Activated CD4-positive, alpha-beta T cell treated with anti-CD3 and anti-CD28 coated beads, Interleukin-2, amount 50 U/mL, for 16 hours (primary cell): ENCODE results near the gene NRP2.

Source experiments
- DNase-seq: peaks from one replicate; pipeline ENCODE4 v3.0.0-alpha.2; 2020

Gene NRP2

DNA sequence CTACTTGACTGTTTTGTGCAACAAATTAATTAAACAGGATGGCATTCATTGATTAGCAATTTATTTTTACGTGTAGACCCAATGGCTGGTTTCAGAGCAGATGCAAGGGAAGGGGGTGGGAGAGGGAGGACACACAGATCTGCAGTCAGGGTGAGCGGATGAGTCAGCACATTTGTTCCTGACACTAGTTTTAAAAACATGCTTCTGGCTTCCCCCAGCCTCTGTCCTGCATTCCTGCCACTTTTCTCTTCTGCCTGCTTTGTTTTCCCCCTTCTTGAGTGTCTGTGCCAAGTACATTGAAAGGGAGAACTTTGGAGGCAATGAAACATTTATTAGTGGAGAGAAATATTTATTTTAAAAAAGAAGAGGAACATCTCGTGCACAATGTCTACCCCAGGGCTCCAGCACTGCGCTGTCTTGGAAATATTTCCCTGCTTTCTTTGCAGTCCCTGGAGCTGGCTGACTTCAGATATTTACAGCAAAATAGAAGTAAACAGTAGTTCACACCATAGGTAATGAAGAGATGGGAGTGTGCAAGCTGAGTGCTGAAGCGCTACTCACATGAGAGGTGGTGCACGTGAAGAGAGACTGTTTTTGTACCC, 52.2 kb downstream of the NRP2 start:
- DNase-seq, result no peak

DNA sequence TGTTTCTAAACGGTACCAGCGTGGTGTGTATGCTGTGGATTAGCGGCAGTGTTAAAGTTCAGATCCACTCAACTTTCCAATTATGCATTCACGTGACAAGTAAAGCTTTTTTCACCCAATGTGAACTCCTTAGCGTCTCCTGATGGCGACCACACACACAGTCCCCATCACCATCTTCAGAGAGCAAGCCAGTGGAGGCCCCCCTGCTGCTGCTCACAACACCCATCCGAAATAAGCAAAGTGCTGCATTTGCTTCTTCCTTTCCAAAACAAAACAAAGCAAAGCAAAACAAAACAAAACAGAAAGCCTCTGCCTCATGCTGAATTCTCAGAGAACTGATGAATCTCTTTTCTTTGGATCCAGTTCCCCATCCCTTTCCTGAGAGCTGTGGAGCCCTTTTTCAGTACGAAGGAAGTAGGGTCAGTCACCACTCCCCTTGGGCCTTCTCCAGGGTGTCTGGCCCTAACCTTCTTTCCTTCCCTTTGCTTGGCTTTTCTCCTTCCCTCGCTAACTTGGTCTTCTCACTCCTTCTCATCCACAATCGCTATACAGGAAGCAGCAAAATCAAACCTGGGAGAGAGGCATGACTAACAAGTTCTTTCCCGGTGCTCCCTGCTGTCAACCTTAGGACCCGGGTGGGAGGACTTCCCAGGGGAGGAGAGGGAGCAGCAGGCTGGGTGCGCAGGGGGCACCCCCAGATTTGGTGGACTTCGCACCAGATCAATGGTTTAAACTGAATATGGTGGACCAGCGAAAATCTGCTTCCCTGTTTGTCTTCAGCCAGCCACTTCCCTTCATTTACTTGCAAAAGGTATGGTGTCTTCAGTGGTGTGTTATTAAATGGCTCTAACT, 56.0 kb downstream of the NRP2 start:
- DNase-seq, result no peak

DNA sequence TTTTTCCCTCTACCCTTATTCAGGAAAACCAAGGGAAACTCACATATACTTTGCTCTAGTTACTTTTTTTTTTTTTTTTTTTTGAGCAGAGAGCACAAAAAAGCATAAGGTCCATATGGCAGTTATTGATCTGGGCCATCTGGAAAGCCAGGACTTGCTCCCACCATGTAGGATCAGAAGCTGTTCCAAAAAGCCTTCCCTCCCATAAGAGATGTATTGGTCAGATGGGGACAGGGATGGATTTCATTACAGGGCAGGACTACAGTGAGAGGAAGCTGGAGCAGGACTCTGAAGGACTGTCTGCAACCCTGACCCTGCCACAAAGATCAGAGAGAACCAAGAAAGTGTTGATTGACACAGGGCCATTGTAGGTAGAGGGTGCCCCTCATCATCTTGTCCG, 57.3 kb downstream of the NRP2 start:
- no peak for DNase-seq

DNA sequence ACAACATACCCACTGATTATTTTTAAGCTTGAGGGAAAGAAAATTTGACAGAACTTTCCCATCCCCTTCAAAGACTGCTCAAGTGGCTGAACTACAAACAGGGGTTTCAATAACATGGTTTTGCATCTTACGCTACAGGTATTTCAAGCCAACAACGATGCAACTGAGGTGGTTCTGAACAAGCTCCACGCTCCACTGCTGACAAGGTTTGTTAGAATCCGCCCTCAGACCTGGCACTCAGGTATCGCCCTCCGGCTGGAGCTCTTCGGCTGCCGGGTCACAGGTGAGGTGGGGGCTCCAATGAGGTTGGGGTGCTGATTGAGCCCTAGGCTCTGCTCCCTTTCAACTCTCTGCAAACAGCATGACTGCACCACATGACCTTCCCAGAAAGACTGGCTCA, 58.1 kb downstream of the NRP2 start:
- DNase-seq, result no peak

DNA sequence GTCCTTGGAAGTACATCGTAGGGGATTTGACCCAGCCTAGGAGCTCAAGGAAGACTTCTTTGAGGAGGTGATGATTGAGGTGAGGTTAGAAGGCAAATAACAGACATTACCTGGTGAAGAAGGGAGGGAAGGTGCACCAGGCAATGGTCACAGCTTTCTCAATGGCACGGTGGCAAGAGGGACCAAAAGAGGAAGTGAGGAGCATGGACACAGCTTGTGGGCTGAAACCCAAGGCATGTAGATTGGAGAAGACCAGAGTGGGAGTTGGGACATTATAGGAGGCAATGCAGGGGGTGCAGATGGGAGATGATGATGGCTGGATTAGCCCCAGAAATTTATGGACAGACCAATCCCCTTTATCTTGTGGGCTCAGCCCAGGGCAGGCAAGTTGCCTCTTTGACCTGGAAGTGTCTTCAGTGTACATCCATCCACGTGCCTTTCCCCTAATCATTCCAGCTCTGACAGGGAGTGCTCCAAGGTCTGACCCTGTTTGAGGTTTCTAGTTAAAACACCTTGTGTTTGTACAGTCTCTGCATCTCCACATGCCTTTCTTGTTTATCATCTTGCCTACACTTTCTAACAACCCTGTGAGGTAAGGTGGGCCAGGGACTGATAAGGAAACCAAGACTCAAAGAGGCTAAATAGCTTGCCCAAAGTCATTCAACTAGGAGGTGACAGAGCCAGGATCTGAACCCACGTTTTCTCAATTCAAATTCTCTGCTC, 59.1 kb downstream of the NRP2 start:
- DNase-seq, result no peak

DNA sequence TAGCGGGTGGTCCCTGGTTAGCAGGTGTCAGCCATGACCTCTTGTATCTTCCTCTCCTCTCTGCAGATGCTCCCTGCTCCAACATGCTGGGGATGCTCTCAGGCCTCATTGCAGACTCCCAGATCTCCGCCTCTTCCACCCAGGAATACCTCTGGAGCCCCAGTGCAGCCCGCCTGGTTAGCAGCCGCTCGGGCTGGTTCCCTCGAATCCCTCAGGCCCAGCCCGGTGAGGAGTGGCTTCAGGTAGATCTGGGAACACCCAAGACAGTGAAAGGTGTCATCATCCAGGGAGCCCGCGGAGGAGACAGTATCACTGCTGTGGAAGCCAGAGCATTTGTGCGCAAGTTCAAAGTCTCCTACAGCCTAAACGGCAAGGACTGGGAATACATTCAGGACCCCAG, 60.8 kb downstream of the NRP2 start:
- no peak for DNase-seq

DNA sequence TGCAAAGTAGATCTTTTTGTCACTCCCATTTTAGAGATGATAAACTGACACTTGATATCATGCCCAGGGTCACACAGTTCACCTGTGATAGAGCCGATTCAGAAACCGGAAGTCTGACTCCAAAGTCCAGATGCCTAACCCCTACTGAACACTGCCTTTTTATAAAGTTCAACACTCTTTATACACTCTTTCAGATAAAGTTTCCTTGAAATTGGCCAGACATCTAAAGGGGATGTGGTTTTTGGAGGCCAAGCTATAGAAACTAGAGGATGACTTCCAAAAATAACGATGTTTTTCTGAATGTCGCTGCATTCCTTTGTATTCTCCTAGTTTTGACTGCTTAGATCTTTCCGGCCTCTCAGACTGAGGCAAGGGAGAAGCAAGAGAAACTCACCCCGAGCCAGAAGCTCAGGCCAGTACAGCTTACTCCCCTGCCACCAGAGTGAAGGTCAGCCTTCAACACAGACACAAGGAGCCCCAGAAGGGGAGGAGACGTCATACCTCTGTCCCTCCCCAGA, 61.8 kb downstream of the NRP2 start:
- no peak for DNase-seq

DNA sequence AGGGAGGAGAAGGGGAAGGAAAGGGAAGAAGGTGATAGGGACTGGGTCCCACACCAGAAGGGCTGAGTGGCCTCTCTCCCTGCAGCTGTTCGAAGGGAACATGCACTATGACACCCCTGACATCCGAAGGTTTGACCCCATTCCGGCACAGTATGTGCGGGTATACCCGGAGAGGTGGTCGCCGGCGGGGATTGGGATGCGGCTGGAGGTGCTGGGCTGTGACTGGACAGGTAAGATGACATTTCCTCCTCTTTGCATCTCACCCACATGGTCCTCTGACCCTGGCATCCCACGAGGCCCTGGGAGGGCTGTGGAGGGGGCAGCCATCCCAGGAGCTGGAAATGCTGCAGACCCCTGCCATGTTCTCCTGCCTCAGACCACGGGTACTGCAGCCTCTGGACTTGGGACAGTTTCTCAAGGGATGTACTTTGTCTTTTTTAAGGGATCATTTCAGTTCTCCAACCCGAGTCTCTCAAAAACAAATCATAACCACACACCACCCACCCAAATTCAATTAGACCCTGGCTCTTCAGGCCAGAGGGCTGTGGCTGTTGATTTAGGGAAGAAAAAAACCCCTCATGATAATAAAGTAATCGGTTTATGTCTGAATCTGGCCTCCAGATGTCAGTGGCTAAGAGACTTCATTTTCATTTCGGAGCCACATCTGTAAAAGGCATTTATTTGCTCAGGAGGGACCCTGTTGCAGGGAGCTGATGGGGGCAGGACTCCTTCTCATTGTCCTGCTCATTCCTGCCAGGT, 63.5 kb downstream of the NRP2 start:
- no peak for DNase-seq

DNA sequence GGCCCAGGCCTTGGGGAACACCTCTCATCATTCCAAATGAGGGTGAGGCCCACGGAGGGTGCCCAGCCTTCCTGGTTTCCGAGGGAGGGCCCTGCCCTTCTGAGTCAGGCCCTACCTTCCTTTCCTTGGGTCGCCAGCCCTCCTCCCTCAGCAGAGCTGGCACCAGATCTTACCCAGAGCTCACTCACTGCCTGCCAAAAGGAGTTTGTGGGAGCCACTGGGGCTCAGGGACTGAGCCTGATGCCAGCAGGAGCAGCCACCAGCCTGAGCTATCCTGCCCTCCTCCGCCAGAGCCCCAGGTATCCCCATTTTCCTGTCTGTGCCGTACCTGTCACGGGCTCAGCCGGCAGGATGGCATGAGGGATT, 64.1 kb downstream of the NRP2 start:
- no peak for DNase-seq

DNA sequence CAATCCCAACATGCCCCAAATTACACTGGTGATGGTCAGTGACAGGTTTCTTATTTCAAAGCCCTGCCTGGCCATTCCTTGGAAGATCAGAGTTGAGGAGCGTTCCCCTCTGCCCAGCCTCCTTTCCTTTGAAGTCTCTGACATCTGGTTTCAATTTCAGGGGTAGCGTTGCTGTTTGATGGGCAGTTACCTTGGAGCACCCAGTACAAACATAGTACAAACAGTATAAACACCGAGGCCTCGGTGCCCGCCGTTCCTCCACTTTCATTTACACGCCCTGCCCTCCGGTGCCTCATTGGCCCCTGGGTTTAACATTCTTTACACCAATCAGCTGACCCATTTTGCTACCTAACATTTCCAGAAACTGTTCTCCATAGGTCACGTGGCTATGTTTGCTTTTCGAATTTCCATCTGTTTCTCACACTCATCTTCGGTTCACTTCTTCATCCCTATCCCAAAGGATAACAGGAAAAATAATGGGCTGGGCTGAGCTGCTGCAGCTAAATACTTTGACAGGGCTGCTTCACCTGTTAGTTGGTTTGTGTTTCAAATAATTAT, 65.6 kb downstream of the NRP2 start:
- DNase-seq, result no peak

DNA sequence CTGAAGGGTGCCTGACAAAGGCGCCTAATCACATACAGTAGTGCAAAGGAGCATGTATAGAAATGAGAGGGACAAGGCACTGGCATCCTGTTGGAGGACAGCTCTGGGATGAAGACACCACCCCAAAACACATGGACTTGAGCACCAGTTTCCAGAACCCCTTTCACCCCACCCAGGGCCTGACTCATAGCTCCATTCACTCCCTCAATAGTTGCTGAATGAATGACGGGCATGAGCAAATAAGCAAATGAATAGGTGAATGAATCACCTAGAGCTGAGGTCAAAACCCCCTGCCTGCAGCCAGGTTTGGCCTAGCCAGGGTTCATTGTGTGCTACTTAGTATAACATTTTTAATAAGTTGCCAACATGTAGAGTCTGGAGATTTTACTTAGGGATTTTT, 66.3 kb downstream of the NRP2 start:
- DNase-seq, result no peak

DNA sequence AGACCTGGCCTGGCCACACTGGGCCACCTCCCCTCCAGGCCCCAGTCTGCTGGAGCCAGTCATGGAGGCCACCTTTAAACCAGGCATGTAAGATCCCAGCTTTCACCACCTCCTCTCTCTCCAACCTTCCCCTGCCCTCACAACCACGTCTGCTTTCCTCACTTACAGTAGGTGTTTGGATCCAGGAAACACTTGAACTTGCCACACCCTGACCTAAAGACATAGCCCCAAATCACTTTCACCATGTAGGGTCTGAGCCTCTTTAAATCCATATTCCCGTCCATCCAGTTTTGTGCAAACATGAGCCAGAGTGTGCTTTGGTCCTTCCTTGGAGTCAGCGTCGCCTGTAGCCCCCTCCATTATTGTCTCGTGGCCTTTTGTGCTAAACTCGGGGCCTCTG, 66.8 kb downstream of the NRP2 start:
- no peak for DNase-seq

DNA sequence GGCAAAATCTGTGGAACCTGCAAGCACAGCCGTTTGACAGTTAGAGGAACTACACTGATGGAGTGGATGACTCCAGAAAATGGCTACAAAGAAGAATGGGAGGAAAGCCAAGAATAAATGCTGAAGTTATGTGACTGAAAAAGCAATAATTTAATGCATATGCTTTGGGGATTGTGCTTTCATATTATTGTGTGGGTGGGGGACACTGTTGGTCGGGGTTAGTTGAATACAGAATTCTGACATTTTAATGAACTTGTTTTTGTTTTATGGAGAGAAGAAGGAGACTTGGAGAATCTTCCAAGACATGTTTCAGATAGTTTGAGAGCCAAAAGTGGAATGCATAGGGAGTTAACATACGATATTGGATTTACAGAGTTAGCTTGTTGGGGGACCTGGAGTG, 68.5 kb downstream of the NRP2 start:
- no peak for DNase-seq

DNA sequence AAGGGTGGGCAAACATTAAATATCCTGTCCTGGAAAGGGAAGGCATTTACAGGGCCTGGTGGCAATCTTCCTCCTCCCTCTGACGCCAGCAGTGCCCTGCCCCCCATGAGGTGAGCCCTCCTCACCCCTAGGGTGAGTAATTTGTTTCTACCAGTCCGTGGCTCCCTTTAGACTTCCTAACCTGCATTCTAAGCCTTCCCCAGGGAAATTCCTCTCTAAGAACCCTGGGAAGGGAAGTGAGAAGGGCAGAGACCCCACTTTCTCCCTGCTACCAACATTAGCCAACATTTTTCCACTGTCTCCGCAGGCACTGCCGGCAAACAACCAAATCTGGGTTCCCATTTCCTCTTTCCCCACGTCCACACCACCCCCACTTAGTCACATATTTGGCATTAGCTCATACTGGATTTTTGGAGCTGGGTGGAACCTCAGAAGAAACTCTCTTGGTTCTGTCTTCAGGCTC, 69.3 kb downstream of the NRP2 start:
- DNase-seq, result no peak

DNA sequence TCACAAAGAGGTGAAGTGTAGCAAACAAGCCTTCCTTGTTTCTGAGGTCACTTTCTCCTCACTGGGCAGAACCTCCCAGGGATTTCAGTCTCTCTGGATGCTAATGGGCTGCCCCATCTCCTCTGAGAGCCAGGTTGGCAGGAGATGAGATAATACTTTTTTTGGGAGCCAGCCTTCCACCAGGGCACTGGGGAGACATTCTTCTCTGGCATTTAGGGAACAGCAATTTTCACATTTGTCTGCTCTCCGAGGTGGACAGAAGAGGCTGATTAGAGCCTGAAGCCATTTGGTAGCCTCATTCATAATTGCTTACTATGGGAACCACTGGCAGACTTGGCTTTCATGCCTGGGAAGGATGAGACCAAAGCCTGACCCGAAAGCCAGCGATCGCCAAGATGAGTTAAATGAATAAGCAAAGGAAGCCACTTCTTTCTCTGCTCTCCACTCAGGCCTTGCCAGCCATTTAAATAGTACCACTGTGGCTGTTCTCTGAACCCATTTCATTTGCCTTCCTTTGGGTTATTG, 70.1 kb downstream of the NRP2 start:
- no peak for DNase-seq

DNA sequence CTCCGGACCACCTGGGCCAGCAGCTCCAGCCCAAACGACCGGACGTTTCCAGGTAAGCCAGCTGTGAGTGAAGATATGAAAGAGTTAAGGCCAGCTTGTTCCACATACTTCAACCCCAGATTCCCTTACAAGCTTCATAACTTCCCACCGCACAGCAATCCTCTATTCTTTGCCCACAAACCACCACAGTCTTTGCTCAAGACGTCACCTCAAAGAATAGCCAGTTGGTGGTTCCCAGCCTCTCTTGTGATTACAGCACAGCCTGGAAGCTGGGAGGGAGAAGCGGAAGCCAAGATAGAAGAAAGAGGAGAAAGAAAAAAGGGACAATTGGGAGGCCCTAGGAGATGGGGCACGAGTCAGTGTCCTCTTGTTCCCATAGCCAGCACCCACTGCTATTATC, 70.6 kb downstream of the NRP2 start:
- DNase-seq, result no peak

DNA sequence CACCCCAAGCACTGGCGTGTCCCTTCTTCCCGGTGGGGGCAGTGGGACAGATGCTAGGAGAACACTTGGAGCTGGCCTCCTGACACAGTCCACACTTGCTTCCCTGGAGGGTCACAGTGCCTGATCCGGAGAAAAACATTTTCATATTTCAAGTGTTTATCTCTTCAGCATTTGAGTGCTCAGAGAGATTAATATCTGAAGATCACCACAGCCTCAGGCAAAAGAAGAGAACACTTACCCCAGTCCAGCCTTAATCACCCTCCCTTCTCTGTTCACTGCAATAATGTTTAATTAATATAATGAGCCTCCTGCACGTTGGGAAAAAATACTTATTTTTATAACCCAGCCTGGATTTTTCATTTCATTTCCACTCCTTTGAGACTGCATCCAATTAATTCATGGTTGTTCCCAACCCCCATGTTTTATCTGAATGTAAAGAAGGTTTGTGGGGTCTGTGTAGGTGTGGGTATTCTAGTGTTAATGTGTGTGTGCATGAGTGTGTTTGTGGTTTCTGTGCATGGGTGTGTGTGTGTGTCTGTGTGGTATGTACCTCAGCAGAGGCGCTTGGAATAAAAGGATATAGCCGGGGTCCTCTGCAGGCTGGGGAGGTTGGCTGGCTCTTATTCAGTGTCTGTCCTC, 72.1 kb downstream of the NRP2 start:
- no peak for DNase-seq

DNA sequence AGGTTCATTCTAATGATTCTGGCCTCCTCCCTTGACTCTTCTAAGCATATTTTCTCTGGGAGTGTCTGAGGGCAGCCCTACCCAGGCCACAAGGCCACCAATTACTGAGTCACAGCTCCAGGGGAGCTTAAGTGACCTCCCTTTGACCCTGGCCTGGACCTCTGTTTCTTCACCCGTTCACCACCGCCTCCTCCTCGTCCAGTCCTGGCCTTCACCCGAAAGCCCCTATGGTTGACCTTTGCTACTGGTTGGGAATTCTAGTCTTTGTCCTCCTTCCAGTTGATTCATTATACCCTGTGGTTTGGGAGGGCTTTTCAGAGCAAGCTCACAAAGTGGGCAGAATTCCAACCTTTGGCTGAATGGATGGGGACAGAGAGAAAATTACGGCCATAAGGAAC, 72.6 kb downstream of the NRP2 start:
- no peak for DNase-seq

DNA sequence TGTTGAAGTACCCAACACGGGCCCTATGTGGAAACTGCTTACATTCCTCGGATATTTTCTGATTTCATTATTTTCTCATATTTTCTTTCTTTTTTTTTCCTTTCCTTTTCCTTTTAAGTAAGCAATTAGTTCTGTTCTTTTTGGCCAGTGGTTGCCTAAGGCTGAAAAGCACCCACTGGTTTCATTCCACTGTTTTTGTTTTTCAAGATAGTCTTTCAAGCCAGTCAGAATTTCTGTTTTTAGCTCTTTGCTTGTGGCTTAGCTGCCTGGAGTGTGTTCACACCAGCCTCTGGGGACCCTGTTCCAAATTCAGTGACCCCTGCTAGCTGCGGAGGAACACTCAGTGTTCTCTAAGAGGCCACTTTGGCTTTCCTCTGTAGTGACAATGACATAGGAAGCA, 73.6 kb downstream of the NRP2 start:
- no peak for DNase-seq

DNA sequence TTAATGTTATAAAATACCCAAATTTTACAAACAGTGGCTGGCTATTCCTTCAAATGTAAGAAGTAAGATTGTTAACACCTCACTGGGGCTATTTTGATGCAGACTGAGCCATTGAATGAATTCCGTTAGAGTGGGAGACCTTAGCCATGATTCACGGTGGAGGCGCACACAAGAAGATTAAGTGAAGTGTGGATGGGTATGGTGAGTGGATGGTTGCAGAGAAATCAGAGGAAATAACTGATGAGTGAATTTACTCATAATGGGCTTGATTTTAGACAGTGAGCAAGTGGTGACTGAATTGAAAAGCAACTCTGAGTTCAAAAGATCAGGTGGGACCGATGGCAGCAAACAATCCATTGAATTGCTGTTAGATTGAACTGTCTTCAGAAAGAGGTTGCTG, 75.0 kb downstream of the NRP2 start:
- DNase-seq, result no peak

DNA sequence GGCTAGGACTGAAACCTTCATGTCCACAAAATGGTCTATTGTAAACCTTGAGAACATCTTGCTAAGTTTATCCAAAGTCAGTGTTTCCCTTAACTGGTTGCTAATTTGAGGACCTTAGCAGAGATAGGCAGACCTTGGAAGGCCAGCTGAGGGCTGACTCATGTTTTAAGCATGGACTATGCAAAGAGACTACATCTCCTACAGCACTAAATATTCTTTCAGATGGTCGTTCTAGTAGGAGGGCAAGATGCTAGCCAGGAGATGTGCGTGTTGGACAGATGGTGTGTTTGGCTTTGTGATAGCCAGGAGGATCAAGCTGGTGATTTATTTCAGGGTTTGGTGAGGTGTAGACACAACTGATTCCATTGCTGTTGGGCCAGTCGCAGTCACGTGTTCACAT, 75.8 kb downstream of the NRP2 start:
- no peak for DNase-seq

DNA sequence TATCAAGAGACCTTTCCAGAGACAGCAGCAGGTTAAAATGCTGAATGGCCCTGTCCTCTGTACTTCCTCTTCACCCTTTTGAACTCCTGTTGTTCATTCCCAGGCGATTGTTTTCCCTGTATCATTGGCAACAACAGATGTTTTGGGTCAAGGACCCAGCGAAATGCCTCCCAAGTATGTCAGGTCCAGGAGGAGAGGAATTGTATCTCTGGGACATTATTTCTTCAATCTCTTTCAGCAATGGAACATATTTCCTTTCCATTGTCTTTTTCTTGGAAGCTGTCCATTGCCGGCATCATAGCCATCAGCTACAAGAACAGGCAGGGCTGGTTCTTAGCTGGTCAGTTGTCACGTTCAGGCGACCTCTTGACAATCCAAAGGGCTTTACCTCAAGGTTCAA, 76.2 kb downstream of the NRP2 start:
- DNase-seq, result no peak
